Measurements from ENCODE around the gene ACSS2.

DNA sequence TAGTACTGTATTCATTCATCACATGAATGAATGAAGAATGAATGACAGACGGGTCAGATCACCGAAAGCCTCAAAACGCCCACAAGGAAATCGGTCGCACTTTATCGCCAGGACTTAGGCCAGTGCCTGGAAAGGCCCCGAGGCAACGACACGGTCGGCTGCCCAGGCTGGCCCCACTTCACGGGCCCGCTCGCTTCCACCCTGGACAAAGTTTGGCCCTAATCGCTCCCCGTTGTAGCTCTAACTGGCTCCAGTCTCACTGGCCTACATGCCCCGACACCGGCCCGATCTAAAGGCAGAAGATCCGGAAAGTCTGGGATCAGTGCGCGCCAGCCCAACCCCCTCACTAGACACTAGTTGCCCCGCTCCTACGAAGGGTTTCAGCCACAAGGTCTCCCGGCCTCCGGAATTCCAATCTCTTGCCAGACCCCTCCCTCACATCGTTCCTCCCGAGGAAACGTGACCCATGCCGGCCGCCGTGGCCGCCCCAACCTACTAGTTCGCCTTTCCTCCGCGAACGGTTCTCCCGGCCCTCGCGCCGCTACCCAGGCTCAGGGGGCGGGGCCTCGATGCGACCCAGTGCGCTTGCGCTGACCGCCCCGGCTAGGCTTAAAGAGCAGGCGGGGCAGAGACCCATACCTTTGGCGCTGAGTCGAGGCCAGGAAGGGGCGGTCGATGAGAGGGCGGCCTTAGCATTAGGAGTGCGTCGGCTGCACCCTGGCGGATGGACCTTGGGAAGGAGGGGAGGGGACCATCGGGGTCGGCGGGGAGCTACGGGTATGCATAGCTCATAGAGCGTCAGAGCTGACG is 79.0 kb downstream of the ACSS2 start, which contains the start of the genes GSS and MYH7B:
- TF ChIP-seq TARDBP (IDR thresholded peaks at IDR 0.05) (no peak), SP1 (IDR thresholded peaks at IDR 0.05) (no peak), FOXA1 (IDR thresholded peaks at IDR 0.05) (no peak)

Measured in HEK293T (cell line).